Stimulated activated CD8-positive, alpha-beta memory T cell treated with anti-CD3 and anti-CD28 coated beads, Interleukin-12 subunit alpha, Interleukin-12 subunit beta, amount 100 ng/mL, for 4 hours (primary cell): ENCODE results near the gene PFDN5.
"Not testable (repeated sequence)": the region's sequence is repeated elsewhere in the genome, so short reads cannot be mapped to it uniquely, and the experiment has no call there.

ENCODE experiments used
- DNase-seq: peaks from one replicate; pipeline ENCODE4 v3.0.0-alpha.2; 2020; ENCODE audit warnings: low read depth

PFDN5 gene

GRCh38 chr12:53287741-53288216 lies 7.6 kb upstream of the PFDN5 start:
- peak; percentile 43 for DNase-seq

- no peak for DNase-seq
Observed at GRCh38 chr12:53288322-53288721, 7.0 kb upstream of the PFDN5 start.

GRCh38 chr12:53289891-53290290 lies 5.5 kb upstream of the PFDN5 start:
- no peak for DNase-seq

- no peak for DNase-seq
Observed at GRCh38 chr12:53290661-53291060, 4.7 kb upstream of the PFDN5 start.

- no peak for DNase-seq
Observed at GRCh38 chr12:53292426-53292825, 2.9 kb upstream of the PFDN5 start.

GRCh38 chr12:53295891-53296219 lies 513 bp downstream of the PFDN5 start:
- DNase-seq: no peak

GRCh38 chr12:53297106-53297505 lies 1.8 kb downstream of the PFDN5 start:
- DNase-seq: not testable (repeated sequence)

GRCh38 chr12:53298164-53298563 lies 2.8 kb downstream of the PFDN5 start:
- no peak for DNase-seq

GRCh38 chr12:53299101-53299453 lies 3.7 kb downstream of the PFDN5 start:
- DNase-seq: no peak

GRCh38 chr12:53299454-53300180 lies 4.3 kb downstream of the PFDN5 start, which contains the start of gene MYG1:
TSS of gene MYG1 (plus strand) at chr12:53299695. CDS start at chr12:53299738, 43 bp downstream.
- peak; percentile 62 for DNase-seq

GRCh38 chr12:53300187-53300586 lies 4.8 kb downstream of the PFDN5 start:
- DNase-seq: no peak

- DNase-seq: no peak
Observed at GRCh38 chr12:53302903-53303302, 7.6 kb downstream of the PFDN5 start.

GRCh38 chr12:53306826-53307225 lies 11.5 kb downstream of the PFDN5 start:
- no peak for DNase-seq

GRCh38 chr12:53308276-53308675 lies 12.9 kb downstream of the PFDN5 start:
- no peak for DNase-seq

GRCh38 chr12:53313996-53314395 lies 18.7 kb downstream of the PFDN5 start:
- no peak for DNase-seq

GRCh38 chr12:53320352-53321195 lies 25.2 kb downstream of the PFDN5 start:
- DNase-seq: no peak

GRCh38 chr12:53324113-53324778 lies 28.9 kb downstream of the PFDN5 start:
- no peak for DNase-seq

- peak; percentile 76 for DNase-seq
Observed at GRCh38 chr12:53324779-53325510, 29.6 kb downstream of the PFDN5 start.

- no peak for DNase-seq
Observed at GRCh38 chr12:53325511-53326061, 30.2 kb downstream of the PFDN5 start.

GRCh38 chr12:53326460-53327185 lies 31.3 kb downstream of the PFDN5 start:
- DNase-seq: no peak

- no peak for DNase-seq
Observed at GRCh38 chr12:53327435-53328042, 32.2 kb downstream of the PFDN5 start.
